HFF-Myc (cell line): ENCODE results near the gene LAMC1.
A peak's percentile ranks its signal among the peaks of the same experiment; 100 is the strongest.

Source experiments
- DNase-seq: peaks from one replicate; pipeline ENCODE4 v3.0.0-alpha.2; 2011; ENCODE audit warnings: low read depth; ENCODE audit errors: extremely low read depth
- H3K4me3 ChIP-seq: replicated peaks from 2 replicates; pipeline ENCODE4 v1.5.1; 2011; ENCODE audit warnings: low read depth, mild to moderate bottlenecking, control low read depth, low read length
- TF ChIP-seq, protein P1 (sequence below): IDR thresholded peaks from 2 replicates; pipeline ENCODE4 v1.5.1; 2012; ENCODE audit warnings: mild to moderate bottlenecking, low read depth, low read length, control low read depth; ENCODE audit errors: missing control alignments

LAMC1 gene

DNA sequence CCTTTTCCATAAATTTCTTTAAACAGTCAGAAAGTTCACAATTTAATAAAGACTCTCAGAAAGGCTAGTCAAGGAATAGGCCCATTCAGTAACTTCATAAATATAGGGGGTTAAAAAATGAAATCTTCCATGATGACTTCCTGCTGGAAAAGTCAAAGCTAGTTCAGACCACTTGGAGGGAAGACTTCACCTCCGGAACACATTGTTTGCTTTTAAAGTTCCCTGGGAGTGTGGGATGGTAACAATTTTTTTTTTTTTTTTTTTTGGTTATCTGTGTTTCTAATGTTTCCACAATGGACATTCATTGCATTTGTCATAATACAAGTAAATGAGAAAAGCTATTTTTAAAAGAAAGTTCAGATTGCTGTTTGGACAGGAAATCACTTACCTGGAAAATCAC is 144.5 kb downstream of the LAMC1 start:
- TF ChIP-seq, protein P1, sequence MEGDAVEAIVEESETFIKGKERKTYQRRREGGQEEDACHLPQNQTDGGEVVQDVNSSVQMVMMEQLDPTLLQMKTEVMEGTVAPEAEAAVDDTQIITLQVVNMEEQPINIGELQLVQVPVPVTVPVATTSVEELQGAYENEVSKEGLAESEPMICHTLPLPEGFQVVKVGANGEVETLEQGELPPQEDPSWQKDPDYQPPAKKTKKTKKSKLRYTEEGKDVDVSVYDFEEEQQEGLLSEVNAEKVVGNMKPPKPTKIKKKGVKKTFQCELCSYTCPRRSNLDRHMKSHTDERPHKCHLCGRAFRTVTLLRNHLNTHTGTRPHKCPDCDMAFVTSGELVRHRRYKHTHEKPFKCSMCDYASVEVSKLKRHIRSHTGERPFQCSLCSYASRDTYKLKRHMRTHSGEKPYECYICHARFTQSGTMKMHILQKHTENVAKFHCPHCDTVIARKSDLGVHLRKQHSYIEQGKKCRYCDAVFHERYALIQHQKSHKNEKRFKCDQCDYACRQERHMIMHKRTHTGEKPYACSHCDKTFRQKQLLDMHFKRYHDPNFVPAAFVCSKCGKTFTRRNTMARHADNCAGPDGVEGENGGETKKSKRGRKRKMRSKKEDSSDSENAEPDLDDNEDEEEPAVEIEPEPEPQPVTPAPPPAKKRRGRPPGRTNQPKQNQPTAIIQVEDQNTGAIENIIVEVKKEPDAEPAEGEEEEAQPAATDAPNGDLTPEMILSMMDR = no peak
- H3K4me3 ChIP-seq = no peak overlapping the region
- DNase-seq = no peak

DNA sequence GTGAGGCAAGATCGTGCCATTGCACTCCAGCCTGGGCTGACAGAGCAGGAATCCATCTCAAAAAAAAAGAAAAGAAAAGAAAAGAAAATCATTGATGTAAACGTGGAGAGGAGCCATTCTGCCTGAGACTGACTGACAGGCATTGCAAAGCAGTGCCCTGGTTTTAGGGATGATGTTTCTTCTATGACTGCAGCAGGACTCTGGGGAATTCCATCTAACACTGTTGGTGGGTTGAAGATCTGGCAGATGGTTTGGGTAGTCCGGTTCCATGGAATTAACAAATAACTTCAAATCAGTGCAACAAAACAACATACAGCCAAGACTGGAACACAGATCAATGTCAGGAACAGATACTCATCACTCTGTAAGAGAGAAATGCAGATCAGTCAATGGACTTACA is 145.1 kb downstream of the LAMC1 start:
- TF ChIP-seq, protein P1 = no peak
- no peak overlapping the region for H3K4me3 ChIP-seq
- no peak for DNase-seq

DNA sequence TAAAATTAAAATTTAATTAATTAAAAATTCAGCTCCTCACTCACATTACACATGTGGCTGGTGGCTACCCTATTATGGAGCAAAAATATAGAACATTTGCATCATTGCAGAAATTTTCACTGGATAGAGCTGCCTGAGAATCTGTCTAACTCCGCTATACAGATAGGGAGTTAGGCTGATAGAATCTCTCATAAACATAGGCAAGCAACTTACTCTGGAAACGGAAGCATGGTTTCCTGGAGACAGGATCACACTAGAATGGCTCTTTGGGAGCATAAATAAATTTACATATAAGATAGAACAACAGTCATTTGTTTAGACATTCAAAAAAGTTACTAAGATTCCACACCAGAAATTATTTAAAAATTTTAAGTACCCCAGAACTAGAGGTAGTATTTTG is 150.6 kb downstream of the LAMC1 start:
- H3K4me3 ChIP-seq = no peak overlapping the region
- DNase-seq = no peak
- TF ChIP-seq, protein P1 = no peak

DNA sequence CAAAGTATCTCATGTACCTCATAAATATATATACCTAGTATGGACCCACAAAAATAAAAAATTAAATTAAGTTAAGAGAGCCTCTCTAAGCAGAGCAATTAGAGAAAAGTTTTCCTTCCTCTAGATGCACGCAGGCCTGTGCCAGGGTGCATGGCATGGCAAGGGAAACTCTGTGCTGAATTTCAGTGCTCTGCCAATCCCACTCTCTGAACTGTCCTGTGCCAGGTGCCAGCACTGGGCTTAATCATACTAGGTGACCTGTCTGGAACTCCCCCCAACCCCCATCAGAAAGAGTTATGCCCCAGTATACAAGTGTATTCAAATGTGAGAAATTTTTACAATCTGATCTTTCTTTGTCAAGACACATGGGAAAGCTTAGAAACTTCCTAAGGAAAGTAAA is 152.4 kb downstream of the LAMC1 start:
- no peak overlapping the region for H3K4me3 ChIP-seq
- no peak for DNase-seq
- TF ChIP-seq, protein P1 = no peak

DNA sequence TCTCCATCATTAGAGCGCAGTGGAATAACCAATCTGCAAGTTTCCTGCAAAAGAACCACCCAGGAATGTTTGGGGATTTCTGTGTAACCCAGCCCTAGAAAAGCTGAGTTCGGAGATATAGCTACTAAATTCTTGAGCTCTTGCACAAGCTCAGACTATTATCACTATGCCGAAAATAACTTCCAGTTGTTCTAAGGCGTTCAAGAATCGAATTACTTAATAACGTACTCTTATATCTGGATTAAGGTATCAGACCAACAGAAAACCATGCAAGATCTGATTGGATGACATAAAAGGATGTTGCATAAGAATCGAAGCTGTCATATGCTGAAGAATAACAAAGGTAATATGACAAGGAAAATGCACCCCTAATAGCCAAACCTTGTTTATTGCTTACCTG is 155.3 kb downstream of the LAMC1 start:
- TF ChIP-seq, protein P1 = no peak
- DNase-seq = no peak
- no peak overlapping the region for H3K4me3 ChIP-seq

DNA sequence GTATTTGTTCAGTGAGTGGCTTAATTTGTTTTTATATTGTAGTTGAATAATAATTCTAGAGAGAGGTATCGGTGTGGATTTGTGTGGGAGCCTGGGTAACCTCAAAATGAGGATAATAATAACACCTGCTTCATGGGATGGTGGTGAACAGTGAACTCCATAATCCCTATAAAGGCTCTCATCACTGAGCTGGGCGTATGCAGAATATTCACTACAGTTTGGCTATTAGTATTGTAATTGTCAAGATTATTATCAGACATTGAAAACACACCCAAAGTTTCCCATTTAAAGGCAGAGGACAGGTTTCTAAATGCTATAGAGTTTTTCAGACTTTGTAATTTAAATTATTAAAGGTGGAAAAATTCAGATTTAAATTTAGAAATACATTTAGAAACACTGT is 155.8 kb downstream of the LAMC1 start:
- H3K4me3 ChIP-seq = no peak overlapping the region
- TF ChIP-seq, protein P1 = no peak
- no peak for DNase-seq

DNA sequence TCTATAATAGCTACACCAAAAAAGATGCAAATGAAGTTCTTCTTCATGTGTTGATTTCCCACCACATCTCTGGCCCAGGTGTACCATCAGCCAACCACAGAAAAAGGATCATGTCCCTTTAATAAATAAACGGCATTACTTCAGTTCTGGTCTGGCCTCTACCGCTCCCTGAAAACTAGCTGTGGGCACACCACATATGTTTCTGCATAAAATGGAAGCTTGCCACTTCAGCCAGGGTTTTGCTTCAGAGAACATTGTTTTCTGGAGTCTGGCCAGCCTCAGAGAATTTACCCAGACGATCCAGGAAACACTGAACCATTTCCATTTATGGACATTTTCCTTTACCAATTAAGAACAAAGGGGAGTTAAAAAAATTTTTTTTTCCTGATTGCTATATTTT is 157.0 kb downstream of the LAMC1 start:
- peak; percentile 87 for DNase-seq
- TF ChIP-seq, protein P1 = no peak
- H3K4me3 ChIP-seq = no peak overlapping the region
